HFF-Myc (cell line): ENCODE results near the gene UBR2.

ENCODE experiments used
- DNase-seq: peaks from one replicate; pipeline ENCODE4 v3.0.0-alpha.2; 2011; ENCODE audit warnings: low read depth; ENCODE audit errors: extremely low read depth
- H3K4me3 ChIP-seq: replicated peaks from 2 replicates; pipeline ENCODE4 v1.5.1; 2011; ENCODE audit warnings: low read depth, mild to moderate bottlenecking, control low read depth, low read length
- CTCF ChIP-seq: IDR thresholded peaks from 2 replicates; pipeline ENCODE4 v1.5.1; 2012; ENCODE audit warnings: mild to moderate bottlenecking, low read depth, low read length, control low read depth; ENCODE audit errors: missing control alignments

UBR2 gene

GRCh38 chr6:42563697-42564505 lies at the start of gene UBR2:
TSS of gene UBR2 (plus strand) at chr6:42564029. CDS start at chr6:42564320, 291 bp downstream.
- TF ChIP-seq CTCF: peak; percentile 30
- DNase-seq: peak; percentile 96
- H3K4me3 ChIP-seq: peak within 1 kb of the TSS; percentile 65

- TF ChIP-seq CTCF: no peak
- DNase-seq: no peak
- no peak overlapping the region for H3K4me3 ChIP-seq
These were observed 49.1 kb upstream of the UBR2 start for GRCh38 chr6:42514745-42515144.

- no peak overlapping the region for H3K4me3 ChIP-seq
- no peak for TF ChIP-seq CTCF
- DNase-seq: no peak
These were observed 44.0 kb upstream of the UBR2 start for GRCh38 chr6:42519779-42520178.

GRCh38 chr6:42520786-42521607 lies 42.8 kb upstream of the UBR2 start:
- DNase-seq: no peak
- H3K4me3 ChIP-seq: no peak overlapping the region
- TF ChIP-seq CTCF: no peak

- DNase-seq: no peak
- no peak overlapping the region for H3K4me3 ChIP-seq
- no peak for TF ChIP-seq CTCF
These were observed 41.8 kb upstream of the UBR2 start for GRCh38 chr6:42522036-42522435.

GRCh38 chr6:42522942-42523814 lies 40.7 kb upstream of the UBR2 start:
- TF ChIP-seq CTCF: no peak
- no peak for DNase-seq
- H3K4me3 ChIP-seq: no peak overlapping the region
